ENCODE data around the gene VAT1L. TPM values are rescaled to one million over a fixed set of nuclear protein-coding genes. Genes with fewer than 3 reads are reported as not detected.

The VAT1L gene
- total RNA-seq, 1 experiment from 2014 or later: 0.10 TPM

DNA sequence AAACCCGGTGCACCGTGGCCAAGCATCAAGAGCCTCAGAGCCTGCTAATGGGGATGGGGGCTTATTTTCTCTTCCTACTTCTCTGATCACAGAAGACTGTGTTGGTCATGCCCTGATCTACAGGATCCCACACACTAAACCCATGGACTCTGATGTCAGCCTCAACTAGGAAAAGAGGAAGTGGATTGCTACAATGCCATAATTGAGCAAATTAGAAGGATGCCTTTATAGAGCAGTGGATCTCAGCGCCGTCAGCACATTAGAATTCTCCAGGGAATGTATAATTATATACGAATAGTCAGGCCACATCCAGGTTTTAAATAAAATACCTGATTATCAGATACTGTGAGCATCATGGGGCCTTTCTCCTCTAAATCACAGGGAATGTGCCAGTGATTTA, 64.8 kb downstream of the VAT1L start:
- ChIA-PET CTCF (interaction anchor here (0.6 to 0.7 kb wide), 2 partner anchors 55 to 234 kb away, joined by 3 read pairs; no protein-coding TSS in a partner anchor), RAD21 (ENCODE audit: low non-redundant PET in 1 of 2, low total read pairs in 2 of 2, uncharacterized antibody in 2 of 2, unreplicated experiment in 2 of 2) (no interaction called here), POLR2A (interaction anchor here (0.5 kb wide), 1 partner anchor 131 kb away, joined by 7 read pairs; the partner anchor contains the start of gene NUDT7)
- Histone ChIP-seq H3K9me2 (ENCODE audit: insufficient read depth) (no peaks in the 10 kb centered on the region), H3K9ac (ENCODE audit: low read length) (no peak overlapping the region), H3K9me3 (ENCODE audit: control insufficient read depth in 1 of 2, insufficient read depth in 1 of 2, low read depth in 1 of 2, low read length in 2 of 2) (no peaks in the 10 kb centered on the region), H3K79me2 (ENCODE audit: insufficient read depth, low read length) (no peaks in the 10 kb centered on the region), H3K4me2 (ENCODE audit: low read length) (no peak overlapping the region), H3K27ac (ENCODE audit: low read depth, low read length) (no peak overlapping the region), H2AFZ (ENCODE audit: low read depth, low read length, poor library complexity, severe bottlenecking) (no peak overlapping the region), H3K4me1 (ENCODE audit: control insufficient read depth in 1 of 2, insufficient read depth in 2 of 2, low read length in 2 of 2) (no peaks in the 10 kb centered on the region), H3K27me3 (ENCODE audit: insufficient read depth, low read length) (peaks cover 88% of the 10 kb centered on the region), H4K20me1 (ENCODE audit: insufficient read depth) (no peaks in the 10 kb centered on the region), H3K4me3 (replicated peaks in 1 of 2; ENCODE audit: low read depth in 1 of 2, low read length in 2 of 2) (no peak overlapping the region), H3K36me3 (ENCODE audit: control insufficient read depth in 1 of 2, insufficient read depth in 2 of 2, low read length in 2 of 2) (no peaks in the 10 kb centered on the region)
- intact Hi-C loops (cut with micrococcal nuclease): no loop called here
- TF ChIP-seq SP1 (IDR thresholded peaks at IDR 0.05; ENCODE audit: low read depth): no peak
- TF ChIP-seq TCF7L2 (IDR thresholded peaks at IDR 0.05; ENCODE audit: borderline replicate concordance, extremely low read depth, insufficient read depth, insufficient read length): no peak
- no peak for TF ChIP-seq ELF1 (IDR thresholded peaks at IDR 0.05; ENCODE audit: borderline replicate concordance, low read depth)
- TF ChIP-seq EZH2 (IDR thresholded peaks at IDR 0.05): no peak
- TF ChIP-seq, protein P1, sequence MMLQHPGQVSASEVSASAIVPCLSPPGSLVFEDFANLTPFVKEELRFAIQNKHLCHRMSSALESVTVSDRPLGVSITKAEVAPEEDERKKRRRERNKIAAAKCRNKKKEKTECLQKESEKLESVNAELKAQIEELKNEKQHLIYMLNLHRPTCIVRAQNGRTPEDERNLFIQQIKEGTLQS (IDR thresholded peaks at IDR 0.05): no peak
- TF ChIP-seq POLR2A (IDR thresholded peaks at IDR 0.05; ENCODE audit: borderline replicate concordance, extremely low read depth, insufficient read depth, insufficient read length): no peak
- no peak for TF ChIP-seq YY1 (IDR thresholded peaks at IDR 0.05; ENCODE audit: extremely low read depth, insufficient replicate concordance, low read depth, low read length)
- TF ChIP-seq POLR2AphosphoS5 (IDR thresholded peaks at IDR 0.05; ENCODE audit: low read depth, low read length): no peak
- no peak for TF ChIP-seq RAD21 (IDR thresholded peaks at IDR 0.05; ENCODE audit: low read depth)
- TF ChIP-seq, protein P2, sequence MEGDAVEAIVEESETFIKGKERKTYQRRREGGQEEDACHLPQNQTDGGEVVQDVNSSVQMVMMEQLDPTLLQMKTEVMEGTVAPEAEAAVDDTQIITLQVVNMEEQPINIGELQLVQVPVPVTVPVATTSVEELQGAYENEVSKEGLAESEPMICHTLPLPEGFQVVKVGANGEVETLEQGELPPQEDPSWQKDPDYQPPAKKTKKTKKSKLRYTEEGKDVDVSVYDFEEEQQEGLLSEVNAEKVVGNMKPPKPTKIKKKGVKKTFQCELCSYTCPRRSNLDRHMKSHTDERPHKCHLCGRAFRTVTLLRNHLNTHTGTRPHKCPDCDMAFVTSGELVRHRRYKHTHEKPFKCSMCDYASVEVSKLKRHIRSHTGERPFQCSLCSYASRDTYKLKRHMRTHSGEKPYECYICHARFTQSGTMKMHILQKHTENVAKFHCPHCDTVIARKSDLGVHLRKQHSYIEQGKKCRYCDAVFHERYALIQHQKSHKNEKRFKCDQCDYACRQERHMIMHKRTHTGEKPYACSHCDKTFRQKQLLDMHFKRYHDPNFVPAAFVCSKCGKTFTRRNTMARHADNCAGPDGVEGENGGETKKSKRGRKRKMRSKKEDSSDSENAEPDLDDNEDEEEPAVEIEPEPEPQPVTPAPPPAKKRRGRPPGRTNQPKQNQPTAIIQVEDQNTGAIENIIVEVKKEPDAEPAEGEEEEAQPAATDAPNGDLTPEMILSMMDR (IDR thresholded peaks at IDR 0.05 in 2 of 3, conservative IDR thresholded peaks at IDR 0.05 in 1 of 3; ENCODE audit: borderline replicate concordance in 1 of 3, insufficient read depth in 1 of 3, low read depth in 2 of 3, low read length in 2 of 3): no peak
- no peak for TF ChIP-seq FOSL1 (IDR thresholded peaks at IDR 0.05; ENCODE audit: low read depth)
- no peak for TF ChIP-seq ZNF274 (IDR thresholded peaks at IDR 0.05; ENCODE audit: low read depth, low read length)
- TF ChIP-seq CEBPB (IDR thresholded peaks at IDR 0.05; ENCODE audit: low read depth): no peak
- TF ChIP-seq, protein P3, sequence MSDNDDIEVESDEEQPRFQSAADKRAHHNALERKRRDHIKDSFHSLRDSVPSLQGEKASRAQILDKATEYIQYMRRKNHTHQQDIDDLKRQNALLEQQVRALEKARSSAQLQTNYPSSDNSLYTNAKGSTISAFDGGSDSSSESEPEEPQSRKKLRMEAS (IDR thresholded peaks at IDR 0.05): no peak
- TF ChIP-seq, protein P4, sequence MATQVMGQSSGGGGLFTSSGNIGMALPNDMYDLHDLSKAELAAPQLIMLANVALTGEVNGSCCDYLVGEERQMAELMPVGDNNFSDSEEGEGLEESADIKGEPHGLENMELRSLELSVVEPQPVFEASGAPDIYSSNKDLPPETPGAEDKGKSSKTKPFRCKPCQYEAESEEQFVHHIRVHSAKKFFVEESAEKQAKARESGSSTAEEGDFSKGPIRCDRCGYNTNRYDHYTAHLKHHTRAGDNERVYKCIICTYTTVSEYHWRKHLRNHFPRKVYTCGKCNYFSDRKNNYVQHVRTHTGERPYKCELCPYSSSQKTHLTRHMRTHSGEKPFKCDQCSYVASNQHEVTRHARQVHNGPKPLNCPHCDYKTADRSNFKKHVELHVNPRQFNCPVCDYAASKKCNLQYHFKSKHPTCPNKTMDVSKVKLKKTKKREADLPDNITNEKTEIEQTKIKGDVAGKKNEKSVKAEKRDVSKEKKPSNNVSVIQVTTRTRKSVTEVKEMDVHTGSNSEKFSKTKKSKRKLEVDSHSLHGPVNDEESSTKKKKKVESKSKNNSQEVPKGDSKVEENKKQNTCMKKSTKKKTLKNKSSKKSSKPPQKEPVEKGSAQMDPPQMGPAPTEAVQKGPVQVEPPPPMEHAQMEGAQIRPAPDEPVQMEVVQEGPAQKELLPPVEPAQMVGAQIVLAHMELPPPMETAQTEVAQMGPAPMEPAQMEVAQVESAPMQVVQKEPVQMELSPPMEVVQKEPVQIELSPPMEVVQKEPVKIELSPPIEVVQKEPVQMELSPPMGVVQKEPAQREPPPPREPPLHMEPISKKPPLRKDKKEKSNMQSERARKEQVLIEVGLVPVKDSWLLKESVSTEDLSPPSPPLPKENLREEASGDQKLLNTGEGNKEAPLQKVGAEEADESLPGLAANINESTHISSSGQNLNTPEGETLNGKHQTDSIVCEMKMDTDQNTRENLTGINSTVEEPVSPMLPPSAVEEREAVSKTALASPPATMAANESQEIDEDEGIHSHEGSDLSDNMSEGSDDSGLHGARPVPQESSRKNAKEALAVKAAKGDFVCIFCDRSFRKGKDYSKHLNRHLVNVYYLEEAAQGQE (IDR thresholded peaks at IDR 0.05; ENCODE audit: low read depth): no peak
- no peak for ATAC-seq
- no TSS peak for BruUV-seq (replicated peaks)
- DNase-seq (ENCODE audit: low read depth, low spot score): no peak
